K562 (cell line): ENCODE results near the gene PFKP. TPM values are rescaled to one million over a fixed set of nuclear protein-coding genes. Genes with fewer than 3 reads are reported as not detected.

Experiments used
- ATAC-seq: fragments of 200-7000 bp; cut with Tn5 transposase; 3 replicates; pipeline ENCODE4 v1.9.1; 2020; ENCODE audit warnings: moderate library complexity
- BruUV-seq: library from RNA; stranded (reverse); fragments of 400-500 nt; replicated peaks from 2 replicates; lab custom pipeline; 2021; lab: Mats Ljungman, UMichigan
- CTCF ChIA-PET: fragments of 300-600 bp; formaldehyde crosslinking; extraction: SDS; loops from one replicate; lab custom pipeline; 2021; ENCODE audit warnings: low intra/inter-chr PET ratio; lab: Yijun Ruan, JAX
- POLR2A ChIA-PET: fragments of 300-600, 350-650 bp; sonication (Branson Sonifier 250); formaldehyde crosslinking; extraction: SDS; loops from one replicate; lab custom pipeline; 2021; ENCODE audit warnings: antibody characterized with exemption, inconsistent platforms; lab: Yijun Ruan, JAX
- DNase-seq, 4 experiments: peaks; one replicate each; pipeline versions ENCODE4 v3.0.0 to v3.0.0-alpha.2; 2011 to 2018; ENCODE audit warnings: low spot score in 3 of 4, mixed read lengths in 3 of 4; ENCODE audit errors: extremely low read depth in 1 of 4
- FAIRE-seq: peaks from 2 replicates; lab custom pipeline; 2011; peaks lifted over from hg19 to GRCh38; lab: Jason Lieb, UNC
- H2AFZ ChIP-seq: 2 replicates; pipeline ENCODE4 v1.6.0; 2011; ENCODE audit warnings: low read depth, low read length, control low read depth, inconsistent platforms
- H3K27ac ChIP-seq: fragments of 200-600 bp; 3 replicates; pipeline ENCODE4 v1.8.0; 2011; ENCODE audit warnings: low read depth, mild to moderate bottlenecking, control low read depth, inconsistent platforms, low read length, moderate library complexity, mixed read lengths; ENCODE audit errors: extremely low read depth
- H3K27me3 ChIP-seq, 2 experiments: fragments of 300-600 bp in 1 of 2; 2 replicates in 1 of 2; 3 replicates in 1 of 2; pipeline versions ENCODE4 v1.6.0 to v1.8.0; 2011; ENCODE audit warnings: inconsistent platforms in 2 of 2, low read length in 2 of 2, mild to moderate bottlenecking in 1 of 2, mixed read lengths in 1 of 2, moderate library complexity in 1 of 2; ENCODE audit not compliant: control insufficient read depth in 2 of 2, insufficient read depth in 2 of 2
- H3K36me3 ChIP-seq: fragments of 300-600 bp; 3 replicates; pipeline ENCODE4 v1.8.0; 2011; ENCODE audit warnings: mild to moderate bottlenecking, low read length, inconsistent platforms; ENCODE audit not compliant: control insufficient read depth, insufficient read depth
- H3K4me1 ChIP-seq, 2 experiments: fragments of 200-600 bp in 1 of 2; replicated peaks in 1 of 2; 2 replicates in 1 of 2; 3 replicates in 1 of 2; pipeline versions ENCODE4 v1.5.1 to v1.8.0; 2011; ENCODE audit warnings: inconsistent platforms in 2 of 2, low read length in 2 of 2, mild to moderate bottlenecking in 1 of 2, mixed read lengths in 1 of 2, moderate library complexity in 1 of 2; ENCODE audit not compliant: control insufficient read depth in 2 of 2, insufficient read depth in 2 of 2
- H3K4me2 ChIP-seq: 2 replicates; pipeline ENCODE4 v1.6.1; 2011; ENCODE audit warnings: low read length, control low read depth, inconsistent platforms, mixed read lengths; ENCODE audit not compliant: insufficient read depth
- H3K4me3 ChIP-seq: fragments of 200-600 bp; sonication (generic), shearing (Covaris generic); 2 replicates; pipeline ENCODE4 v1.5.1; 2016; ENCODE audit warnings: control low read depth, inconsistent platforms
- H3K79me2 ChIP-seq: fragments of 200-600 bp; 3 replicates; pipeline ENCODE4 v1.8.0; 2011; ENCODE audit warnings: low read length, inconsistent platforms; ENCODE audit not compliant: control insufficient read depth, insufficient read depth
- H3K9ac ChIP-seq, 2 experiments: 2 replicates each; pipeline versions ENCODE4 v1.6.0 to v1.6.1; 2011; ENCODE audit warnings: low read depth in 2 of 2, low read length in 2 of 2, control low read depth in 1 of 2, inconsistent platforms in 1 of 2, mild to moderate bottlenecking in 1 of 2, mixed read lengths in 1 of 2; ENCODE audit not compliant: insufficient read depth in 1 of 2
- H3K9me1 ChIP-seq: one replicate; pipeline ENCODE4 v1.6.0; 2011; ENCODE audit warnings: inconsistent platforms, mild to moderate bottlenecking, low read length, moderate library complexity; ENCODE audit not compliant: control insufficient read depth, insufficient read depth
- H3K9me3 ChIP-seq: replicated peaks from 2 replicates; pipeline ENCODE4 v1.5.1; 2011; ENCODE audit warnings: low read depth, low read length, inconsistent platforms; ENCODE audit not compliant: control insufficient read depth, insufficient read depth
- H4K20me1 ChIP-seq: replicated peaks from 2 replicates; pipeline ENCODE4 v1.6.1; 2011; ENCODE audit warnings: low read length, inconsistent platforms, mixed read lengths; ENCODE audit not compliant: control insufficient read depth, insufficient read depth
- E2F8 ChIP-seq: fragments of 450-650 bp; IDR thresholded peaks from 2 replicates; pipeline ENCODE4 v1.7.1; 2018; ENCODE audit warnings: mild to moderate bottlenecking, low read depth; ENCODE audit not compliant: partially characterized antibody
- GTF2A2 ChIP-seq: IDR thresholded peaks from 2 replicates; pipeline ENCODE4 v1.6.1; 2016; ENCODE audit warnings: mild to moderate bottlenecking, missing genetic modification characterization, missing compliant biosample characterization
- MTA1 ChIP-seq: fragments of 450-650 bp; IDR thresholded peaks from 2 replicates; pipeline ENCODE4 v1.6.1; 2017; ENCODE audit warnings: borderline replicate concordance
- POLR2G ChIP-seq: fragments of 200-400 bp; formaldehyde crosslinking; IDR thresholded peaks from 2 replicates; pipeline ENCODE4 v1.6.1; 2017; ENCODE audit warnings: low read depth, mild to moderate bottlenecking, antibody characterized with exemption, low read length, moderate library complexity
- TAL1 ChIP-seq: fragments of 450-650 bp; IDR thresholded peaks from 2 replicates; pipeline ENCODE4 v1.6.1; 2016; ENCODE audit warnings: mild to moderate bottlenecking
- WGBS: fragments of 100-300 bp; shearing (Covaris generic); methylation state at CpG from one replicate; pipeline ENCODE4 v1.1.6; 2016; ENCODE audit warnings: low coverage, mixed read lengths; ENCODE audit not compliant: insufficient coverage; ENCODE audit errors: missing lambda C conversion rate; 5-methylcytosine and 5-hydroxymethylcytosine counted together
- in situ Hi-C: fragments of 300-500 bp; cut with MboI; formaldehyde crosslinking; loops from 4 replicates; pipeline ENCODE4 v1.15.0; 2018; ENCODE audit warnings: inconsistent platforms, mixed read lengths
- intact Hi-C: fragments of 100-400 bp; cut with micrococcal nuclease; formaldehyde crosslinking; loops from 2 replicates; pipeline ENCODE4 v1.14.2; 2022
- polyA plus RNA-seq, 8 experiments: library from polyadenylated mRNA; depleted of rRNA in 4 of 8; stranded (reverse) in 5 of 8; unstranded in 3 of 8; fragments of >200 nt; fragmentation: Nextera tagmentation in 2 of 8; fragmentation: Illumina TruSeq in 1 of 8; extraction: Ambion mirVana in 2 of 8; extraction: Trizol in 1 of 8; gene quantifications; 2 replicates each; pipeline versions ENCODE4 v1.2.1 to v1.2.3, GENCODE V29; 2011 to 2014; ENCODE audit warnings: inconsistent platforms in 1 of 8, missing spikeins in 1 of 8
- total RNA-seq, 7 experiments: library from RNA; depleted of rRNA in 6 of 7; stranded (reverse); fragments of >200 nt in 6 of 7; fragmentation: Illumina TruSeq in 2 of 7; extraction: Trizol in 2 of 7; gene quantifications; 2 replicates each; pipeline versions ENCODE4 v1.2.1 to v1.2.3, GENCODE V29; 2011 to 2021; ENCODE audit warnings: low replicate concordance in 1 of 7

Gene PFKP
- total and polyA plus RNA-seq, 9 of the 15 experiments (the other 6 are each of a cell fraction or from before 2014, with no cell fraction given), result 23.5 to 116 (median 62.1) TPM

GRCh38 chr10:3113343-3113720 is 46.0 kb downstream of the PFKP start:
- Histone ChIP-seq H4K20me1 (no peaks in the 10 kb centered on the region), H3K9ac (no peak overlapping the region), H3K4me1 (no peaks in the 10 kb centered on the region), H2AFZ (no peak overlapping the region), H3K79me2 (no peaks in the 10 kb centered on the region), H3K27ac (no peak overlapping the region), H3K4me3 (no peak overlapping the region), H3K27me3 (no peaks in the 10 kb centered on the region), H3K4me2 (no peak overlapping the region), H3K9me3 (no peaks in the 10 kb centered on the region), H3K9me1 (no peaks in the 10 kb centered on the region), H3K36me3 (peaks cover 88% of the 10 kb centered on the region)
- ChIA-PET CTCF (no interaction called here), POLR2A (interaction anchor here (0.5 to 1.5 kb wide), 4 partner anchors 12 to 456 kb away, joined by 3 to 6 read pairs (median 3); partner anchors contain the start of gene PITRM1)
- in situ Hi-C loops, result no loop called here
- DNase-seq (no peak), FAIRE-seq (no peak), ATAC-seq (no peak)
- TF ChIP-seq MTA1 (no peak), TAL1 (no peak), E2F8 (no peak), GTF2A2 (tag) (no peak), POLR2G (peak; percentile 42; the same call in 1 of the 2 replicates)
- BruUV-seq, result no TSS peak
- WGBS, result 90% methylated on average over 17 of the region's 19 CpGs
- intact Hi-C loops, result no loop called here
